Heart left ventricle (tissue), 16 donors: Measurements from ENCODE around the gene ARHGAP44. TPM values are rescaled to one million over a fixed set of nuclear protein-coding genes. Genes with fewer than 3 reads are reported as not detected.

ENCODE experiments used
- ATAC-seq, 4 donors: fragments of 200-7000 bp; cut with Tn5 transposase; one replicate each; pipeline ENCODE4 v1.9.1; 2020 to 2022; ENCODE audit warnings: moderate library complexity in 4 of 4, mild to moderate bottlenecking in 3 of 4, moderate number of reproducible peaks in 1 of 4
- DNase-seq, 5 donors: peaks; one replicate each; pipeline ENCODE4 v3.0.0-alpha.2; 2020
- H3K27ac ChIP-seq, 12 donors: fragments of 200-600 bp; sonication (generic) in 4 of 12; one replicate each; pipeline versions ENCODE4 v1.5.0 to v1.8.0; 2016 to 2022; ENCODE audit warnings: mild to moderate bottlenecking in 2 of 12
- H3K27me3 ChIP-seq, 9 donors: fragments of 200-600 bp; sonication (generic) in 2 of 9; one replicate each; pipeline versions ENCODE4 v1.5.1 to v1.8.0; 2016 to 2022; ENCODE audit warnings: mild to moderate bottlenecking in 3 of 9
- H3K36me3 ChIP-seq, 9 donors: fragments of 200-600 bp; sonication (generic) in 2 of 9; one replicate each; pipeline versions ENCODE4 v1.5.0 to v1.8.0; 2018 to 2022; ENCODE audit warnings: mild to moderate bottlenecking in 2 of 9
- H3K4me1 ChIP-seq, 12 donors: fragments of 200-600 bp; sonication (generic) in 4 of 12; one replicate each; pipeline versions ENCODE4 v1.5.0 to v1.8.0; 2016 to 2022; ENCODE audit warnings: mild to moderate bottlenecking in 3 of 12
- H3K4me3 ChIP-seq, 12 donors: fragments of 200-600 bp; sonication (generic) in 4 of 12; one replicate each; pipeline versions ENCODE4 v1.5.0 to v1.8.0; 2017 to 2022; ENCODE audit warnings: mild to moderate bottlenecking in 9 of 12, moderate library complexity in 4 of 12
- H3K9me3 ChIP-seq, 12 donors: fragments of 200-600 bp; sonication (generic) in 4 of 12; one replicate each; pipeline versions ENCODE4 v1.5.0 to v1.8.0; 2016 to 2022; ENCODE audit warnings: mild to moderate bottlenecking in 1 of 12
- POLR2A ChIP-seq, 2 donors: fragments of 450-650 bp; IDR thresholded peaks; one replicate each; pipeline ENCODE4 v1.6.1; 2017; ENCODE audit warnings: antibody characterized with exemption in 2 of 2, mild to moderate bottlenecking in 2 of 2, moderate library complexity in 2 of 2
- WGBS, 4 donors: extraction: QIAGEN DNeasy Blood & Tissue Kit in 2 of 4; methylation state at CpG; one replicate each; pipeline versions ENCODE4 v1.1.5 to v1.1.7; 2013 to 2018; 5-methylcytosine and 5-hydroxymethylcytosine counted together
- intact Hi-C, 10 donors: fragments of 100-400 bp; cut with DNase I; formaldehyde crosslinking; loops; one replicate each; pipeline versions ENCODE4 v1.11.1 to v1.14.2; 2022
- polyA plus RNA-seq, 2 donors: library from polyadenylated mRNA; stranded (reverse); fragments of 200-250 nt; gene quantifications; one replicate each; pipeline ENCODE4 v1.2.3, GENCODE V29; 2013
- total RNA-seq, 9 donors: library from RNA; depleted of rRNA in 2 of 9; stranded (reverse); fragments of >200 nt in 2 of 9; fragmentation: NEBNext Ultra II Directional in 3 of 9; extraction: Animal tissue kit (Norgen Biotek cat#: 25700) in 3 of 9; gene quantifications; one replicate each; pipeline versions ENCODE4 v1.1.0 to v1.2.4, GENCODE V29; 2016 to 2023
- TF ChIP-seq, protein P1 (sequence below), 12 donors: fragments of 200-600 bp; sonication (generic) in 4 of 12; IDR thresholded peaks; one replicate each; pipeline versions ENCODE4 v1.5.0 to v1.8.0; 2018 to 2022; ENCODE audit warnings: antibody characterized with exemption in 12 of 12, mild to moderate bottlenecking in 5 of 12
- donor health status: ischemic (EF 13 %, LVEDD 7.1; RV severe dilation, severe dysfunction).
- donor health status: healthy with polysubstance abuse.
- donor health status: DM: no; HTN: yes; CAD: no.
- donor health status: DM: no; HTN: no; CAD: no.
- donor health status: ischemic (EF 25% LVEDD 6.9; RV normal size, moderate dysfunction).
- donor health status: ischemic (EF 25% LVEDD 5.7; RV mildly dilated, moderate dysfunction).
- donor health status: healthy.
- donor health status: DM: yes; HTN: yes; CAD: no.
- donor health status: ischemic (EF 35%, LVEDD 5.7; RV mildly dilated, moderate dysfunction).
- donor health status: nonischemic (EF 11% LVEDD 7.7; RV severe dilation, severe dysfunction).
- donor health status: DM: yes; HTN: yes; CAD: no.
- donor health status: PGD.
- donor health status: ischemic (EF 29% LVEDD 5.4; RV normal size, mild dysfunction).
- donor health status: nonischemic (EF 23%, LVEDD 6.1; RV moderate dilation, normal function).

The ARHGAP44 gene
- total and polyA plus RNA-seq, 11 donors, result 4.3 to 15.7 (median 8.6) TPM

DNA sequence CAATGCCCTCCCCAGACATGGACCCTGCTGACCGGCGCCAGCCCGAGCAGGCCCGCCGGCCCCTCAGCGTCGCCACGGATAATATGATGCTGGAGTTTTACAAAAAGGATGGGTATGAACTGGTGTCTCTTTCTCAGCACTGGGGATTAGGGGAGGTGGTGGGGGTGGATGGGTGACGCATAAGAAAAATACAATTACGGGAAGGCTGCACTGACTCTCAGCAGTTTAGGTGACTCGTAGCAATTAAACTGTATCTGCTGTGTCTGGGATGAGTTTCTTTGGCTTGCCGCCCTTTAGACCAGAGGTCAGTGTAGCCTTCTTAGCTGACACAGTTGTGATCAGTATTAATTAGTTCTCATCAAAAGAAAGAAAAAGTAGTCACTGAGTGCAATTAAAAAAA lies 169.5 kb downstream of the ARHGAP44 start:
- WGBS, 4 donors, result 92 to 99% (median 97%) methylated on average over 12 of the region's 12 CpGs
- H3K4me1 ChIP-seq, result no peaks in the 10 kb centered on the region
- no peak for ATAC-seq
- H3K27me3 ChIP-seq, result no peaks in the 10 kb centered on the region
- H3K27ac ChIP-seq, result no peak overlapping the region
- DNase-seq, result no peak
- intact Hi-C loops, result no loop called here
- peaks cover 0 to 29% (median 6%) of the 10 kb centered on the region in 9 donors for H3K36me3 ChIP-seq
- TF ChIP-seq, protein P1, sequence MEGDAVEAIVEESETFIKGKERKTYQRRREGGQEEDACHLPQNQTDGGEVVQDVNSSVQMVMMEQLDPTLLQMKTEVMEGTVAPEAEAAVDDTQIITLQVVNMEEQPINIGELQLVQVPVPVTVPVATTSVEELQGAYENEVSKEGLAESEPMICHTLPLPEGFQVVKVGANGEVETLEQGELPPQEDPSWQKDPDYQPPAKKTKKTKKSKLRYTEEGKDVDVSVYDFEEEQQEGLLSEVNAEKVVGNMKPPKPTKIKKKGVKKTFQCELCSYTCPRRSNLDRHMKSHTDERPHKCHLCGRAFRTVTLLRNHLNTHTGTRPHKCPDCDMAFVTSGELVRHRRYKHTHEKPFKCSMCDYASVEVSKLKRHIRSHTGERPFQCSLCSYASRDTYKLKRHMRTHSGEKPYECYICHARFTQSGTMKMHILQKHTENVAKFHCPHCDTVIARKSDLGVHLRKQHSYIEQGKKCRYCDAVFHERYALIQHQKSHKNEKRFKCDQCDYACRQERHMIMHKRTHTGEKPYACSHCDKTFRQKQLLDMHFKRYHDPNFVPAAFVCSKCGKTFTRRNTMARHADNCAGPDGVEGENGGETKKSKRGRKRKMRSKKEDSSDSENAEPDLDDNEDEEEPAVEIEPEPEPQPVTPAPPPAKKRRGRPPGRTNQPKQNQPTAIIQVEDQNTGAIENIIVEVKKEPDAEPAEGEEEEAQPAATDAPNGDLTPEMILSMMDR (IDR thresholded peaks at IDR 0.05), result no peak
- TF ChIP-seq POLR2A (IDR thresholded peaks at IDR 0.05), result no peak
- H3K4me3 ChIP-seq, result no peak overlapping the region
- peaks cover 0 to 16% (median 0%) of the 10 kb centered on the region in 12 donors for H3K9me3 ChIP-seq

DNA sequence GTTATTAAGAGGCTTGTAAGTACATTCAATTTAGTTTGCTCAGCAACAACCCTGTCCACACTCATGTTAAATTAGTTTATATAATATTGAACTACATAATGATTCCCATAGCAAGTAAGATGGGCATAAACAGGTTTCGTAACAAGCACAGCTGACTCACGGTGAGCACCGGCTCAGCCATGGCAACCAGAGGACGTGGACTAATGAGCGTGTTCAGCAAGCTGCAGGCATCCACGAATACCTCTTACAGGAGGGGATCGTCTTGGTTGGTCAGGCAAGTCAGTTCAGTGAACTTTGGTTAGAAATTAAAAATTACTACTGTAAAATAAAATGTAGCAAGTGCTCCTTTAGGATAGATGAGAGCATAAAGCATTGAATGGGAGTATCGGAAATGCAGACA lies 170.1 kb downstream of the ARHGAP44 start:
- 92 to 99% (median 94%) methylated on average over 8 of the region's 8 CpGs for WGBS, 4 donors
- ATAC-seq, result no peak

DNA sequence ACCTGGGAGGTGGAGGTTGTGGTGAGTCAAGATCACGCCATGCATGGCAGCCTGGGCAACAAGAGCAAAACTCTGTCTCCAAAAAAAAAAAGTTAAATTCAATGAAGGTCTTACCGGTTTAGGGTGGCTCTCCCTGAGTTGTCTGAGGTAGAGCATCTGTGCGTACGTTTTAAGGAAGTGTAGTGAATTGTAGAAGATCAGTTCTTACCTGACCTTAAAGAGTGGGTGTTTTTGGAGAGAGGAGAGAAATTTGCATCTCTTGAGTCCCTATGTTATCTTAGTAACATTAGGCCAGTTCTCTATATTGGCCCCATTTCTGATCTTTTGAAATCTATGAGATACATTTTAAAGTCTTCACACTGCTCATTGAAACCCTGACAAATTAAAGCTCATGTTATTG lies 172.4 kb downstream of the ARHGAP44 start:
- no peak for ATAC-seq
- no peaks in the 10 kb centered on the region for H3K4me1 ChIP-seq
- H3K27ac ChIP-seq, result no peak overlapping the region
- no peak for TF ChIP-seq POLR2A (IDR thresholded peaks at IDR 0.05)
- TF ChIP-seq, protein P1 (IDR thresholded peaks at IDR 0.05), result no peak
- peaks cover 0 to 13% (median 0%) of the 10 kb centered on the region in 12 donors for H3K9me3 ChIP-seq
- no peak overlapping the region for H3K4me3 ChIP-seq
- peaks cover 0 to 26% (median 3%) of the 10 kb centered on the region in 9 donors for H3K36me3 ChIP-seq
- intact Hi-C loops, result no loop called here
- H3K27me3 ChIP-seq, result no peaks in the 10 kb centered on the region
- no peak for DNase-seq
- WGBS, 4 donors, result 94 to 97% (median 95%) methylated on average over 4 of the region's 4 CpGs

More for the DNA sequence above, 170.1 kb downstream of the ARHGAP44 start:
- H3K27ac ChIP-seq, result no peak overlapping the region
- DNase-seq, result no peak
- no peaks in the 10 kb centered on the region for H3K4me1 ChIP-seq
- no peak overlapping the region for H3K4me3 ChIP-seq
- peaks cover 0 to 29% (median 4%) of the 10 kb centered on the region in 9 donors for H3K36me3 ChIP-seq
- H3K9me3 ChIP-seq, result peaks cover 0 to 16% (median 0%) of the 10 kb centered on the region in 12 donors
- H3K27me3 ChIP-seq, result no peaks in the 10 kb centered on the region
- TF ChIP-seq, protein P1 (IDR thresholded peaks at IDR 0.05), result no peak
- no peak for TF ChIP-seq POLR2A (IDR thresholded peaks at IDR 0.05)
- intact Hi-C loops, result no loop called here

DNA sequence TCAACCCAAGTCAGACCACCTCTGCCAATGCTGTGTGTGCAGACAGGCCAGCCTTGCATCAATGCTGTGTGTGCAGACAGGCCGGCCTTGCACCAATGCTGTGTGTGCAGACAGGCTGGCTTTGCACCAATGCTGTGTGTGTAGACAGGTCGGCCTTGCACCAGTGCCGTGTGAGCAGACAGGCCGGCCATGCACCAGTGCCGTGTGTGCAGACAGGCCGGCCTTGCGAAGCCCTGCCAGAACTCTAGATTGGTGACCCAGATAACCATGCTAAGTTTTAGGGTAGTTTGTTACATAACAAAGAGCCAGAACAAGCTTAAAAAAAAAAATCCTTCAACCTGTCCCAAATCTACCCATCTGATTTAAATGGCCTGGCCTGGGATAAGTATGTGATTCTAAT lies 174.2 kb downstream of the ARHGAP44 start:
- DNase-seq, result no peak
- 90 to 96% (median 93%) methylated on average over 6 to 7 of the region's 7 CpGs for WGBS, 4 donors
- no peaks in the 10 kb centered on the region for H3K9me3 ChIP-seq
- no peak overlapping the region for H3K4me3 ChIP-seq
- no peaks in the 10 kb centered on the region for H3K27me3 ChIP-seq
- H3K4me1 ChIP-seq, result peaks cover 0 to 5% (median 0%) of the 10 kb centered on the region in 12 donors
- ATAC-seq, result no peak
- intact Hi-C loops, result no loop called here
- H3K36me3 ChIP-seq, result peaks cover 0 to 15% (median 0%) of the 10 kb centered on the region in 9 donors
- H3K27ac ChIP-seq, result no peak overlapping the region
- TF ChIP-seq, protein P1 (IDR thresholded peaks at IDR 0.05), result no peak
- TF ChIP-seq POLR2A (IDR thresholded peaks at IDR 0.05), result no peak
